Fibroblast of villous mesenchyme (primary cell): Measurements from ENCODE around the gene PGR. TPM values are rescaled to one million over a fixed set of nuclear protein-coding genes. Genes with fewer than 3 reads are reported as not detected.

Source experiments
- DNase-seq: peaks from one replicate; pipeline ENCODE4 v3.0.0-alpha.2; 2010; ENCODE audit warnings: low read depth
- H3K4me3 ChIP-seq: 2 replicates; pipeline ENCODE4 v1.5.1; 2011; ENCODE audit warnings: low read depth, mild to moderate bottlenecking, low read length
- total RNA-seq: library from RNA; depleted of rRNA; stranded (reverse); fragments of >200 nt; gene quantifications from 2 replicates; pipeline ENCODE4 v1.2.3, GENCODE V29; 2012
- TF ChIP-seq, protein P1 (sequence below): IDR thresholded peaks from 2 replicates; pipeline ENCODE4 v1.5.1; 2012; ENCODE audit warnings: low read depth, mild to moderate bottlenecking, low read length; ENCODE audit not compliant: insufficient read depth

Gene PGR
- total RNA-seq, 1 donor, result 6.9 TPM

DNA sequence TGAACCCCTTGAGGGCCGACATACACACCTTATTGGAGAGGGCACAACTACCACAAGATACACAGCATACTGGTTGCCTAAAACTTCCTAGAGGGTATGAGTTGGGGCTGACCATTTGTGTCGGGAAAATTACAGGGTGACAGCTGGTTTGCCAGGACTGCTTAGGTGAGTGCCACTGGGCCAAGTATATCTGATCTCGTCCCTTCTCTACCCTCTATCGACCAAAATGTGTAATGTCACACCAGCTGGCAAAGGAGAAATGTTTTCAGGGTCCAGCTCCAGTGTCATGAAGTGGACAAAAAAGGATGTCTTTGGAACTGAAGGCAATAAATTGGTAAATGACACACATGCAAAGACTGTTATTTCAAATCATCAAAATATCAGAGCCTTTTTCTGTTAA is 126.1 kb downstream of the PGR start:
- TF ChIP-seq, protein P1, sequence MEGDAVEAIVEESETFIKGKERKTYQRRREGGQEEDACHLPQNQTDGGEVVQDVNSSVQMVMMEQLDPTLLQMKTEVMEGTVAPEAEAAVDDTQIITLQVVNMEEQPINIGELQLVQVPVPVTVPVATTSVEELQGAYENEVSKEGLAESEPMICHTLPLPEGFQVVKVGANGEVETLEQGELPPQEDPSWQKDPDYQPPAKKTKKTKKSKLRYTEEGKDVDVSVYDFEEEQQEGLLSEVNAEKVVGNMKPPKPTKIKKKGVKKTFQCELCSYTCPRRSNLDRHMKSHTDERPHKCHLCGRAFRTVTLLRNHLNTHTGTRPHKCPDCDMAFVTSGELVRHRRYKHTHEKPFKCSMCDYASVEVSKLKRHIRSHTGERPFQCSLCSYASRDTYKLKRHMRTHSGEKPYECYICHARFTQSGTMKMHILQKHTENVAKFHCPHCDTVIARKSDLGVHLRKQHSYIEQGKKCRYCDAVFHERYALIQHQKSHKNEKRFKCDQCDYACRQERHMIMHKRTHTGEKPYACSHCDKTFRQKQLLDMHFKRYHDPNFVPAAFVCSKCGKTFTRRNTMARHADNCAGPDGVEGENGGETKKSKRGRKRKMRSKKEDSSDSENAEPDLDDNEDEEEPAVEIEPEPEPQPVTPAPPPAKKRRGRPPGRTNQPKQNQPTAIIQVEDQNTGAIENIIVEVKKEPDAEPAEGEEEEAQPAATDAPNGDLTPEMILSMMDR, result peak; percentile 26
- H3K4me3 ChIP-seq, result no peak overlapping the region
- no peak for DNase-seq

DNA sequence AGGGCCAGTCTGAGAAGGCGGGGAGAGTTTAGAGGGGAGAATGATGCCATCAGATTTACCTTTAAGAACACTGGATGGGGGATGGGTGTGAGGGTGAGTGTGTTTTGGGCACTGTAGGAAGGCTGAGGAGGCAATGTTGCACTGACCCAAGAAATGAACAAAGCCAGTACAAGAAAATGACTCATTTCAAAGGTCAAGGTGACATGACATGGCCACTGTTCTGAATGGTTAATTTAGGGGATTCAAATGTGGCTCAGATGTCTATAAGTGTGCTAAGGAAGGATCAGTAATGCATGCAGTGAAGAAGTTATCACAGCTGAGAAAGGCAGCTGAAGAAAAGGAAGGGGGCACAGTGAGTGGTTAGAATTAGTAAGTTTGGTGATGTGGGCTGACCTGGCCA is 129.9 kb downstream of the PGR start:
- no peak for DNase-seq
- TF ChIP-seq, protein P1, result no peak
- H3K4me3 ChIP-seq, result no peak overlapping the region

DNA sequence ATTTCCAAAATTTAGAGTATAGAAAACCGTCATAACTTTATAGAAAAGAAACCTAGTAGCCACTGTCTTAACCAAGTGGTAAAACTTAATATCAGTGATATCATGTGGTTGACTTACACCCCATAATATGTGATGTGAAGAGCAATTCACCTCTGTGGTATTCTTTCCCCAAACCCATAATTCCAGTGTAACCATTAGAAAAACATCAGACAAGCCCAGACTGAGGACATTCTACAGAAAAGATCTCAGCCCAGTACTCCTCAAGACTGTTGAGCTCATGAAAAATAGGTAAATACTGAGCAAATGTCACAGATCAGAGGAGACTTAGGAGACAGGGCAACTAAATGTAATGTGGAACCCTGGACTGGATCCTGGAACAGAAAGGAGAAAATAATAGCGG is 134.6 kb downstream of the PGR start:
- no peak for DNase-seq
- TF ChIP-seq, protein P1, result no peak
- H3K4me3 ChIP-seq, result no peak overlapping the region

DNA sequence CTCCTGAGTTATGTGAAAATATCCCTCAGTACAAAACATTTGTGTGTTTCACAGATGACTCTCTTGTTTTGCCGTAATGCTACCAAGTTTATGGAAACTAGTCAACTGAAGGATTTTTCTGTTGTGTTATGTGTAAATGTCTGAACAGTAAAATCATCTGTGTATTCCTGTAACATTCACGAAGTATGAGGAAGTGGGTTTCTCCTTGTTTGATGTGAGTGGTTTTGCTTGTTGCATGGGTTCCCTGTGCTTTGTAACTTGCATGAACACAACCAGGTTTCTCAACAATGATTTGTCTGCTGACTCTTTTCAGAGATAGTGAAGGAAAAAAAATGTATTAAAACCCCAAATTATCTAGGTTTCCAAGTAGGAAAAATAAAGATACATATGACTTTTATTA is 138.1 kb downstream of the PGR start:
- DNase-seq, result peak; percentile 76

DNA sequence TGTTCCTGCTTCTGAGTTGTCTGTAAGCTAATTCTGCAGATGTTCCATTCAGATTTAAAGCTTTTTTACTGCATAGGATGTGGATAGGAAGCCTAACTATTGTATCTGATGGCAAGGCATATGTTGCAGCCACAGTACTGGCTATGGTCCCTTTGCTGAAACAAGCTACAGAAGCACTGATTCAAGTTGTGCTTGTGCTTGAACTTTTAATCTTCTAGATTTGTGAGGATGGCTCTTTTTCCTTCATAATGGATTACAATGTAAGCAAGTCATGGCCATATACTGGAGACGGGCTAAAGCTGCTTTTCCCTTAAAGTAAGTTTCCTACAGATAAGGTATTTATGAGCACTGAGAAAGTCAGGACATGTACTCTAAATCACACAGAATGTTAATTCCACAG is 138.7 kb downstream of the PGR start:
- no peak overlapping the region for H3K4me3 ChIP-seq
- DNase-seq, result peak; percentile 36
- TF ChIP-seq, protein P1, result no peak

More for the DNA sequence above, 138.1 kb downstream of the PGR start:
- TF ChIP-seq, protein P1, result no peak
- H3K4me3 ChIP-seq, result no peak overlapping the region

DNA sequence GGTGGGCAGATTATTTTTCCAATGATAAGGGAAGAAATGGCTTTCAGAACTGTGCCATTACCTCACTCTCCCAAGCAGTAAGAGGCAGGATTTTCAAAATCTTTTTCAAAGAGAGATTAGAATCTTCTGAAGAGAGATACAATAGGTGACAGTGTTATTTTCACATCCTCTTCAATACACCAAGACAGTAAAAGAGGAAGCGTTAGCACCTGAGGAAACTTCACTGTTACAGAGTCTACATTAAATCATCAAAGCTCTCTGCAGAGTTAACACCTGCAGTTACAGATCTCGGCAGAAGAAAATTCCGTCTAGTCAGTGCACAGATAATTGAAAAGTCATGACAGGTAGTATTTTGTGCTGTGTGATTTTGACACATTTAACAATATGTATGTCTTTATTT is 144.9 kb downstream of the PGR start:
- DNase-seq, result no peak
- TF ChIP-seq, protein P1, result no peak
- no peak overlapping the region for H3K4me3 ChIP-seq

DNA sequence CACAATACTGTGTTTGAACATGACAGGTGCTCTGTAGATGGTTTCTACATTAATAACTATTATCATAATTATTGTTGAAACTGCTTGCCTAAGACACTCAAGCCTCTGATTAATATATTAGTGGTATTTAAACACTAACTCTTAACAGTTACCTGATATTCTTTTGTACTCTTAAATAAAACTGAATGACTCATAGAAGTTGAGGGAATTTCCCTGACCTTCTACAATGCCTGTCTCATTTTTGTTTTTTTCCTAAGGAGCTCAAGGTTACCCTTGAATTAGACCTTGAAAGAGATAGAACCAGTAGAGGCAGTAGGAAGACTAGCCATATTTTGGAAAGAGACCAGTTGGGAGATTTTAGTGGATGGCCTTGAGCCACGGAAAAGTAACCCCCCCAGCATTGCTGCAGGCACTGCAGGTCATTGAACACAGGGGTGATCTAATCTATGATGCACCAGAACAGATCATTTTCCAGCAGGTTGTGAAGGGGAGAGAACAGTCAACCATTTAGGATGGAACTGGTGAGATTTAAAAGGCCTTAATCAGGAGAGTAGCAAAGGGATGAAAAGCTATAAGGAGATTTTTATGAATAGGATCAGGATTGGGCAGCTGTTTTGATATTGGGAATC is 148.3 kb downstream of the PGR start:
- DNase-seq, result no peak
- TF ChIP-seq, protein P1, result no peak
- no peak overlapping the region for H3K4me3 ChIP-seq
